Esophagus squamous epithelium (tissue), 5 donors: ENCODE data around the gene ATAD3A. TPM values are rescaled to one million over a fixed set of nuclear protein-coding genes. Genes with fewer than 3 reads are reported as not detected.
A peak's percentile ranks its signal among the peaks of the same experiment; 100 is the strongest.

Experiments
- DNase-seq: peaks from one replicate; lab custom pipeline; 2025; lab: John Stamatoyannopoulos, UW
- H3K27ac ChIP-seq, 4 donors: fragments of 200-600 bp; sonication (generic); one replicate each; pipeline ENCODE4 v1.5.1; 2016 to 2019; ENCODE audit warnings: mild to moderate bottlenecking in 1 of 4
- H3K27me3 ChIP-seq, 4 donors: fragments of 200-600 bp; sonication (generic); 1 replicate in 3 of 4; 2 replicates in 1 of 4; pipeline versions ENCODE4 v1.5.1 to v1.6.0; 2017 to 2021; ENCODE audit warnings: antibody characterized with exemption in 1 of 4
- H3K36me3 ChIP-seq, 3 donors: fragments of 200-600 bp; sonication (generic); one replicate each; pipeline ENCODE4 v1.5.1; 2016 to 2019
- H3K4me1 ChIP-seq, 3 donors: fragments of 200-600 bp; sonication (generic); one replicate each; pipeline ENCODE4 v1.5.1; 2017 to 2019
- H3K4me3 ChIP-seq, 4 donors: fragments of 200-600 bp; sonication (generic); 1 replicate in 3 of 4; 2 replicates in 1 of 4; pipeline ENCODE4 v1.5.1; 2016 to 2019; ENCODE audit warnings: mild to moderate bottlenecking in 2 of 4, moderate library complexity in 1 of 4
- H3K9me3 ChIP-seq, 3 donors: fragments of 200-600 bp; sonication (generic); one replicate each; pipeline ENCODE4 v1.5.1; 2016 to 2019
- POLR2A ChIP-seq, 4 donors: fragments of 450-650 bp; IDR thresholded peaks; one replicate each; pipeline ENCODE4 v1.6.1; 2017; ENCODE audit warnings: antibody characterized with exemption in 4 of 4, mild to moderate bottlenecking in 4 of 4, moderate library complexity in 3 of 4
- WGBS, 2 donors: methylation state at CpG; one replicate each; pipeline ENCODE4 v1.1.5; 2018; 5-methylcytosine and 5-hydroxymethylcytosine counted together
- intact Hi-C: fragments of 100-400 bp; cut with DNase I; formaldehyde crosslinking; loops from one replicate; pipeline ENCODE4 v1.15.0; 2022
- total RNA-seq, 4 donors: library from RNA; depleted of rRNA; stranded (reverse); fragments of >200 nt; gene quantifications; one replicate each; pipeline ENCODE4 v1.1.0, GENCODE V29; 2016
- TF ChIP-seq, protein P1 (sequence below), 6 experiments: fragments of 450-650 bp in 4 of 6; fragments of 200-600 bp in 2 of 6; sonication (generic) in 2 of 6; IDR thresholded peaks; one replicate each; pipeline ENCODE4 v1.5.1; 2016 to 2019; ENCODE audit warnings: antibody characterized with exemption in 6 of 6, mild to moderate bottlenecking in 4 of 6, moderate library complexity in 4 of 6
- donor health status: DM: yes; HTN: yes; CAD: no.

Gene ATAD3A
- total RNA-seq, 4 donors from 2014 or later: 27.0 to 53.8 (median 32.6) TPM

DNA sequence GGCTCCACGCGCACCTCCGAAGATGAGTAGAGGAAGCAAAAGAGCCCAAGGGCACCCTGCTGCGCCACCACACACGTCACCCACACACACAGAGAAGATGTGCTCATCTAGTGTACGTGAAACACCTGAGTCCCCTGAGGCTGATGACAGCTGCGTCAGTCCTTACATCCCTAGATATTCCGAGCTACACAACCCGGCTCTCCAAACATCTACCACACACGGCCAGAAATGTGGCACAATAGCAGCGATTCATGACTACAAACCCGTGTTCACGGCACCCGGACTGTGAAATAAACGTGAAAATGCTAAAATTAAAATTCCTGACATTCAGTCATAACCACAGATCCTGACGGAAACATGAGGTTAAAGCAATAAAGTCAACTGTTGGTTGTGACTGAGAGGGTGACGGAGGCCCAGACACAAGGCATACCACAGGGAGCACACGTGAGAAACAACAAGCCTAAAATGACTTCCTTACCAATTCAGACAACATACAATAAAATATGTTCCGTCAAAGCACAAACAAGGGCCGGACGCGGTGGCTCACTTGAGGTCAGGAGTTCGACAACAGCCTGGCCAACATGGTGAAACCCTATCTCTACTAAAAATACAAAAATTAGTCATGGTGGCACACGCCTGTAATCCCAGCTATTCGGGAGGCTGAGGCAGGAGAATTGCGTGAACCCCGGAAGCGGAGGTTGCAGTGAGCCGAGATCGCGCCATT, 55.4 kb downstream of the ATAD3A start:
- Histone ChIP-seq H3K36me3 (peaks cover 10 to 84% (median 36%) of the 10 kb centered on the region in 3 donors), H3K27ac (peak overlapping the region in 2 of 4 donors; percentile 6 to 44), H3K4me3 (no peak overlapping the region)

DNA sequence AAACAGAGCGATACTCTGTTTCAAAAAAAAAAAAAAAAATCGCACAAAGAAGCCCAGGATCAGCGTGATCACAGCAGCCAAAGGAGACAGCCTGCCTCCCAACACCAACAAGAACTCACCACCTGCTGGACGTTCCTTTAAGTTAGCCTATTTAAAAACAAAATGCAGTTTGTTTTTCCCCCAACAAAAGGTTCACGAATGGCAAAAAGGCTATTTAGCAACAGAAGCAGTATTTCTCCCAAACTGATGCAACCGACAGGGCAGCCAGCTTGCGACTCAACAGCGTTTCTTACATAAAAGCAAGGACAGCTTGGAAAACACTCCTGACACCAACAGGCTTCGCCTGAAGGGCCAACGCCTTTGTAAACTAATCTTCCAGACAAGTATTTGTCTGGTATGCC, 55.9 kb downstream of the ATAD3A start:
- TF ChIP-seq POLR2A (IDR thresholded peaks at IDR 0.05): no peak
- TF ChIP-seq, protein P1, sequence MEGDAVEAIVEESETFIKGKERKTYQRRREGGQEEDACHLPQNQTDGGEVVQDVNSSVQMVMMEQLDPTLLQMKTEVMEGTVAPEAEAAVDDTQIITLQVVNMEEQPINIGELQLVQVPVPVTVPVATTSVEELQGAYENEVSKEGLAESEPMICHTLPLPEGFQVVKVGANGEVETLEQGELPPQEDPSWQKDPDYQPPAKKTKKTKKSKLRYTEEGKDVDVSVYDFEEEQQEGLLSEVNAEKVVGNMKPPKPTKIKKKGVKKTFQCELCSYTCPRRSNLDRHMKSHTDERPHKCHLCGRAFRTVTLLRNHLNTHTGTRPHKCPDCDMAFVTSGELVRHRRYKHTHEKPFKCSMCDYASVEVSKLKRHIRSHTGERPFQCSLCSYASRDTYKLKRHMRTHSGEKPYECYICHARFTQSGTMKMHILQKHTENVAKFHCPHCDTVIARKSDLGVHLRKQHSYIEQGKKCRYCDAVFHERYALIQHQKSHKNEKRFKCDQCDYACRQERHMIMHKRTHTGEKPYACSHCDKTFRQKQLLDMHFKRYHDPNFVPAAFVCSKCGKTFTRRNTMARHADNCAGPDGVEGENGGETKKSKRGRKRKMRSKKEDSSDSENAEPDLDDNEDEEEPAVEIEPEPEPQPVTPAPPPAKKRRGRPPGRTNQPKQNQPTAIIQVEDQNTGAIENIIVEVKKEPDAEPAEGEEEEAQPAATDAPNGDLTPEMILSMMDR (IDR thresholded peaks at IDR 0.05): no peak

More for the DNA sequence above, 55.4 kb downstream of the ATAD3A start:
- WGBS, 2 donors: 81 to 88% methylated on average over 26 to 29 of the region's 31 CpGs
- intact Hi-C loops: no loop called here
- no peak for DNase-seq
- no peaks in the 10 kb centered on the region for H3K9me3 ChIP-seq
- no peaks in the 10 kb centered on the region for H3K27me3 ChIP-seq
- TF ChIP-seq, protein P1 (IDR thresholded peaks at IDR 0.05): no peak
- TF ChIP-seq POLR2A (IDR thresholded peaks at IDR 0.05): no peak
- peaks cover 4 to 71% (median 33%) of the 10 kb centered on the region in 3 donors for H3K4me1 ChIP-seq

DNA sequence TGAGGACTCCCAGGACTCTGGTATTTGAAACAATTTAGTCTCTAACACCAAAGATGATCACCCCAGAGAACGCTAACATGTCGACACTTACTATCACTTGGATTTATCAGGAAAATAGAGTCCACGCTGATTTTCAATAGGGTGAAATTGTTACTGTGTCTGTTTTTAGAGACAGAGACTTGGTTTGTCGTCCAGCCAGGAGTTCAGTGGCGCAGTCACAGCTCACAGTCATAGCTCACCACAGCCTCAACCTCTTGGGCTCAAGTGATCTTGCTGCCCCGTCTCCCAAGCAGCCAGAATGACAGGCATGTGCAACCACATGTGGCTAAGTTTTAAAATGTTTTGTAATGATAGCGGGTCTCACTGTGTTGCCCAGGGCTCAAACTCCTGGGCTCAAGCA, 57.4 kb downstream of the ATAD3A start:
- H3K4me1 ChIP-seq: peaks cover 15 to 77% (median 40%) of the 10 kb centered on the region in 3 donors
- DNase-seq: no peak
- WGBS, 2 donors: 67 to 86% methylated on average over 5 to 7 of the region's 7 CpGs

More for the DNA sequence above, 55.9 kb downstream of the ATAD3A start:
- H3K4me3 ChIP-seq: no peak overlapping the region
- no peak for DNase-seq
- peaks cover 6 to 77% (median 37%) of the 10 kb centered on the region in 3 donors for H3K4me1 ChIP-seq
- 51 to 55% methylated on average over 10 of the region's 10 CpGs for WGBS, 2 donors
- peaks cover 10 to 84% (median 30%) of the 10 kb centered on the region in 3 donors for H3K36me3 ChIP-seq
- H3K27ac ChIP-seq: peak overlapping the region in 2 of 4 donors; percentile 22 to 44
- no peaks in the 10 kb centered on the region for H3K9me3 ChIP-seq
- H3K27me3 ChIP-seq: no peaks in the 10 kb centered on the region
- intact Hi-C loops: no loop called here

DNA sequence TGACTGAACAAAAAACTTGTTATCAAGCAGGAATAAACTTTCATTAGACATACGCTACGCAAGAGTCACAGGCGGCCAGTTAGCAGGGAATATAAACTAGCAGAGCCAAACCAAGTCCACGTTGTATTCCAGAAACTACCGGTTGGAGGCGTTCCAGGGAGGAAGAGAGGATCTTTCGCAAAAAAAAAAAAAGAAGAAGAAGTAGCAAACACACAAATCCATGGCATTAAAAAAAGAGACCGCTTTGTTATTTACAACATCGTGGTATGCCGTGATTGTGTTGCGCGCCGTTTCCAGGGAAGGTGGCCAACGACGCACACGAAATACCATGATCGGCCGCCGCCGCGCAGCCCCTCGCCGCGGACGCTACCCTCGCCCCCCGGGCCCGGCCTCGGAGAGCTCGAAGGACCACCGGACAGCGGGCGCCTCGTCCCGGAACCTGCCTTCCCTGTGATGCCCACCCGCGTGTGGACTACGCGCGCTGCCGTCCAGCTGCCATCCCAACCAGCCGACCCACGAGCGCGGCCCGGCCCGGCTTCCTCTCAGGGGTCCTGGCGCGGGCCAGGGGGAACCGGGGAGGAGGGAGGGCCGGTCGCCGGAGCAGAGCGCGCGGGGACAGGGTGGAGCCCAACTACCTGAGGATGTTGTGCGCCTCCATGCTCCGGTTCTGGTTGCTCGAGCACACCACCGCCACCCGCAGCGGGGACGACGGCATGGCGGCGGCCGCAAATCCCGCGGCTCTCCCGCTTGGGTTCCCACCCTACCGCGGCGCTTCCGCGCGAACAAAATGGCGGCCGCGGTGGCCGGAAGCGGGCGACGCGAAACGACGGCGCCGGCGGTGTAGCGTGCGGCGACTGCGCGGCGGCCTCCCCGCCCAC, 62.1 kb downstream of the ATAD3A start:
- DNase-seq: no peak
- Histone ChIP-seq H3K27me3 (peaks cover 0 to 10% (median 0%) of the 10 kb centered on the region in 4 donors), H3K36me3 (peaks cover 0 to 37% (median 0%) of the 10 kb centered on the region in 3 donors), H3K4me1 (peaks cover 15 to 59% (median 28%) of the 10 kb centered on the region in 3 donors), H3K27ac (peak overlapping the region; percentile 99 to 100 (median 100)), H3K4me3 (peak overlapping the region; percentile 92 to 100 (median 98)), H3K9me3 (no peaks in the 10 kb centered on the region)
- TF ChIP-seq, protein P1 (IDR thresholded peaks at IDR 0.05): no peak
- TF ChIP-seq POLR2A (IDR thresholded peaks at IDR 0.05): peak in 1 of 4 donors; percentile 18
- intact Hi-C loops: no loop called here
- 1% methylated on average over 22 to 36 of the region's 96 CpGs for WGBS, 2 donors

More for the DNA sequence above, 57.4 kb downstream of the ATAD3A start:
- no peak overlapping the region for H3K4me3 ChIP-seq
- intact Hi-C loops: no loop called here
- no peaks in the 10 kb centered on the region for H3K9me3 ChIP-seq
- no peak for TF ChIP-seq POLR2A (IDR thresholded peaks at IDR 0.05)
- TF ChIP-seq, protein P1 (IDR thresholded peaks at IDR 0.05): no peak
- H3K27me3 ChIP-seq: no peaks in the 10 kb centered on the region
- H3K36me3 ChIP-seq: peaks cover 3 to 71% (median 16%) of the 10 kb centered on the region in 3 donors
- H3K27ac ChIP-seq: no peak overlapping the region
